Gastroesophageal sphincter (tissue), 3 donors: ENCODE results near the gene SETD1A.

Experiments
- CTCF ChIP-seq, 4 experiments: fragments of 200-600 bp in 2 of 4; fragments of 450-650 bp in 2 of 4; sonication (generic) in 1 of 4; IDR thresholded peaks; one replicate each; pipeline ENCODE4 v1.5.1; 2017 to 2019; ENCODE audit warnings: antibody characterized with exemption in 4 of 4, mild to moderate bottlenecking in 2 of 4, moderate library complexity in 2 of 4
- POLR2A ChIP-seq, 2 donors: fragments of 450-650 bp; IDR thresholded peaks; one replicate each; pipeline ENCODE4 v1.6.1; 2017; ENCODE audit warnings: antibody characterized with exemption in 2 of 2, mild to moderate bottlenecking in 2 of 2, moderate library complexity in 1 of 2
- POLR2AphosphoS5 ChIP-seq: sonication (generic); formaldehyde crosslinking; IDR thresholded peaks from one replicate; pipeline ENCODE4 v1.6.1; 2017; ENCODE audit warnings: antibody characterized with exemption

- no peak for TF ChIP-seq CTCF (IDR thresholded peaks at IDR 0.05)
- TF ChIP-seq POLR2A (IDR thresholded peaks at IDR 0.05), result no peak
- no peak for TF ChIP-seq POLR2AphosphoS5
Observed at GRCh38 chr16:31020536-31020935, 63.0 kb downstream of the SETD1A start.
